ENCODE results near the gene KRTAP12-1.
A peak's percentile ranks its signal among the peaks of the same experiment; 100 is the strongest.

Gene KRTAP12-1

GRCh38 chr21:44656868-44657267, 25.1 kb downstream of the KRTAP12-1 start:
- peaks cover 61% of the 10 kb centered on the region for H3K4me1 ChIP-seq
- H3K36me3 ChIP-seq, result no peaks in the 10 kb centered on the region; the same call in 1 of the 2 replicates
- 0 out of 2 replicates have a peak overlapping the region, but pooled peaks have one; percentile 21 for H3K27ac ChIP-seq
- H3K4me2 ChIP-seq, result peak overlapping the region; percentile 74
- no peaks in the 10 kb centered on the region for H3K27me3 ChIP-seq
- H3K4me3 ChIP-seq, result peak overlapping the region; percentile 31
- no peak overlapping the region for H3K9ac ChIP-seq
- no peaks in the 10 kb centered on the region for H4K20me1 ChIP-seq
- TF ChIP-seq Cebpa-rat (IDR thresholded peaks at IDR 0.05), result no peak
- peaks cover 59% of the 10 kb centered on the region for H3K9me3 ChIP-seq

- peak within 1 kb of the TSS; percentile 47 for H3K4me2 ChIP-seq
- no peaks in the 10 kb centered on the region; the same call in 1 of the 2 replicates for H3K36me3 ChIP-seq
- no peak within 1 kb of the TSS; the same call in 1 of the 2 replicates for H3K9ac ChIP-seq
- H3K9me3 ChIP-seq, result peaks cover 77% of the 10 kb centered on the region
- H3K4me3 ChIP-seq, result no peak within 1 kb of the TSS
- peak within 1 kb of the TSS; percentile 65 for H3K27ac ChIP-seq
- H3K4me1 ChIP-seq, result peaks cover 74% of the 10 kb centered on the region
- TF ChIP-seq Cebpa-rat (IDR thresholded peaks at IDR 0.05), result no peak
- no peaks in the 10 kb centered on the region for H3K27me3 ChIP-seq
- H4K20me1 ChIP-seq, result no peaks in the 10 kb centered on the region
Measured at GRCh38 chr21:44654576-44655175, 27.3 kb downstream of the KRTAP12-1 start, which contains the start of gene KRTAP12-4. Gene KRTAP12-4, minus strand, starts transcription at chr21:44654659. Its CDS starts 45 bp downstream, at chr21:44654614.

GRCh38 chr21:44653656-44654575, 28.0 kb downstream of the KRTAP12-1 start:
- H3K9me3 ChIP-seq, result peaks cover 77% of the 10 kb centered on the region
- no peak overlapping the region; the same call in 1 of the 2 replicates for H3K9ac ChIP-seq
- H3K27ac ChIP-seq, result peak overlapping the region; percentile 65
- no peaks in the 10 kb centered on the region for H4K20me1 ChIP-seq
- H3K27me3 ChIP-seq, result no peaks in the 10 kb centered on the region
- peak overlapping the region; percentile 47 for H3K4me2 ChIP-seq
- H3K4me3 ChIP-seq, result no peak overlapping the region
- no peaks in the 10 kb centered on the region; the same call in 1 of the 2 replicates for H3K36me3 ChIP-seq
- TF ChIP-seq Cebpa-rat (IDR thresholded peaks at IDR 0.05), result no peak
- peaks cover 74% of the 10 kb centered on the region for H3K4me1 ChIP-seq

GRCh38 chr21:44653123-44653522, 28.8 kb downstream of the KRTAP12-1 start:
- no peak for TF ChIP-seq Cebpa-rat (IDR thresholded peaks at IDR 0.05)
- H3K27me3 ChIP-seq, result no peaks in the 10 kb centered on the region

GRCh38 chr21:44650973-44651675, 30.8 kb downstream of the KRTAP12-1 start:
- Histone ChIP-seq H3K4me2 (peak overlapping the region; percentile 41), H3K27me3 (no peaks in the 10 kb centered on the region), H3K9me3 (peaks cover 61% of the 10 kb centered on the region), H4K20me1 (no peaks in the 10 kb centered on the region), H3K4me3 (no peak overlapping the region), H3K27ac (peak overlapping the region; percentile 58), H3K4me1 (peaks cover 66% of the 10 kb centered on the region), H3K36me3 (no peaks in the 10 kb centered on the region; the same call in 1 of the 2 replicates), H3K9ac (no peak overlapping the region)
- TF ChIP-seq Cebpa-rat (IDR thresholded peaks at IDR 0.05), result no peak

More at GRCh38 chr21:44653123-44653522, 28.8 kb downstream of the KRTAP12-1 start:
- no peak overlapping the region for H3K4me3 ChIP-seq
- peak overlapping the region; percentile 65 for H3K27ac ChIP-seq
- no peaks in the 10 kb centered on the region; the same call in 1 of the 2 replicates for H3K36me3 ChIP-seq
- peaks cover 75% of the 10 kb centered on the region for H3K9me3 ChIP-seq
- H3K4me2 ChIP-seq, result peak overlapping the region; percentile 47
- peaks cover 72% of the 10 kb centered on the region for H3K4me1 ChIP-seq
- H3K9ac ChIP-seq, result no peak overlapping the region
- H4K20me1 ChIP-seq, result no peaks in the 10 kb centered on the region

- peaks cover 58% of the 10 kb centered on the region for H3K9me3 ChIP-seq
- H3K27ac ChIP-seq, result peak overlapping the region; percentile 58
- H4K20me1 ChIP-seq, result no peaks in the 10 kb centered on the region
- no peak overlapping the region for H3K9ac ChIP-seq
- peak overlapping the region; percentile 41; the same call in 1 of the 2 replicates for H3K4me2 ChIP-seq
- no peaks in the 10 kb centered on the region for H3K27me3 ChIP-seq
- TF ChIP-seq Cebpa-rat (IDR thresholded peaks at IDR 0.05), result no peak
- H3K36me3 ChIP-seq, result no peaks in the 10 kb centered on the region
- H3K4me1 ChIP-seq, result peaks cover 66% of the 10 kb centered on the region
- H3K4me3 ChIP-seq, result no peak overlapping the region
Measured at GRCh38 chr21:44650265-44650972, 31.5 kb downstream of the KRTAP12-1 start.

- peaks cover 60% of the 10 kb centered on the region for H3K9me3 ChIP-seq
- H3K4me1 ChIP-seq, result peaks cover 62% of the 10 kb centered on the region
- H3K27me3 ChIP-seq, result no peaks in the 10 kb centered on the region
- H3K4me2 ChIP-seq, result peak overlapping the region; percentile 52
- no peak for TF ChIP-seq Cebpa-rat (IDR thresholded peaks at IDR 0.05)
- no peak overlapping the region for H3K9ac ChIP-seq
- no peak overlapping the region for H3K4me3 ChIP-seq
- H4K20me1 ChIP-seq, result no peaks in the 10 kb centered on the region
- H3K27ac ChIP-seq, result no peak overlapping the region
- no peaks in the 10 kb centered on the region for H3K36me3 ChIP-seq
Measured at GRCh38 chr21:44649521-44650100, 32.4 kb downstream of the KRTAP12-1 start.

- no peak overlapping the region for H3K9ac ChIP-seq
- H3K27ac ChIP-seq, result no peak overlapping the region; the same call in 1 of the 2 replicates
- H3K36me3 ChIP-seq, result no peaks in the 10 kb centered on the region
- H3K4me1 ChIP-seq, result peaks cover 53% of the 10 kb centered on the region
- H3K9me3 ChIP-seq, result peaks cover 60% of the 10 kb centered on the region
- no peaks in the 10 kb centered on the region for H4K20me1 ChIP-seq
- no peak overlapping the region for H3K4me3 ChIP-seq
- TF ChIP-seq Cebpa-rat (IDR thresholded peaks at IDR 0.05), result no peak
- peak overlapping the region; percentile 52 for H3K4me2 ChIP-seq
- no peaks in the 10 kb centered on the region for H3K27me3 ChIP-seq
Measured at GRCh38 chr21:44648557-44649311, 33.2 kb downstream of the KRTAP12-1 start.

Data from BLaER1 (cell line).